ENCODE measurements around the gene SIGLEC10.

SIGLEC10 gene

GRCh38 chr19:51365965-51366388 is 51.5 kb downstream of the SIGLEC10 start, which contains the start of gene ETFB:
Gene ETFB (minus strand): TSS chr19:51366388. CDS start chr19:51366326, 62 bp downstream.
- DNase-seq, result no peak

DNA sequence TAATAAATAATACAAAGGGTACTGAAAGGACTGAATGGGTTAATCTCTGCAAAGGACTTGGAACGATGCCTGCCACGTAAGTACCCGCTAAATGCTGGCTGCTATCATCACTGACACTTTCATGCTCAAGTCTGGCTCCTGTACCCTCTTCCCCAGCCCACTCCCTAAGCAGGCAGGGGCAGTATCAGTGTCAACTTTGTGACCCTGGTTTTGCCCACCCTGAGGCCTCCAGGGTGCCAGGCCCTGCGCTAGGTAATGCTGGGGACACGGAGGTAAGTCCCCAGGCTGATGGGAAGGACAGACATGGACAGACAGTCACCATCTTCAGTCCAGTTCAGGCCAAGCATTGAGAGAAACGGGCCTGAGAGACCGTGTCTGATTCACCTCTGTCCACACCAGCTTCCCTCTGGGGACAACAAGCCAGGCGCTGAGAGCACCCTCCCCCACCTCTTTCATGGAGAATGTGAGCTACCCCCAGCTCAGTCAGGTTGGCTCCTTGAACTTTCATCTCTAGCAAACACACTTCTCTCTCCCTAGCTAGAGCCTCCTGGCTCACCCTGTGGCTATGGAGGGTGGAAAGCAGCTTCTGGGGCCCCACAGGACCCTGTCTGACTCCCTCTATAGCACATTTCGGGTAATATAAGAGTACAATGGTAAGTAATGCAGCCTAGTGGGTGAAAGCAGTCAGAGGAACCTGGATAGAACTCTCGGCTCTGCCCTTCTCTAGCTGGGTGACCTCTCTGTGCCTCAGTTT is 52.1 kb downstream of the SIGLEC10 start:
- DNase-seq, result peak; percentile 65

DNA sequence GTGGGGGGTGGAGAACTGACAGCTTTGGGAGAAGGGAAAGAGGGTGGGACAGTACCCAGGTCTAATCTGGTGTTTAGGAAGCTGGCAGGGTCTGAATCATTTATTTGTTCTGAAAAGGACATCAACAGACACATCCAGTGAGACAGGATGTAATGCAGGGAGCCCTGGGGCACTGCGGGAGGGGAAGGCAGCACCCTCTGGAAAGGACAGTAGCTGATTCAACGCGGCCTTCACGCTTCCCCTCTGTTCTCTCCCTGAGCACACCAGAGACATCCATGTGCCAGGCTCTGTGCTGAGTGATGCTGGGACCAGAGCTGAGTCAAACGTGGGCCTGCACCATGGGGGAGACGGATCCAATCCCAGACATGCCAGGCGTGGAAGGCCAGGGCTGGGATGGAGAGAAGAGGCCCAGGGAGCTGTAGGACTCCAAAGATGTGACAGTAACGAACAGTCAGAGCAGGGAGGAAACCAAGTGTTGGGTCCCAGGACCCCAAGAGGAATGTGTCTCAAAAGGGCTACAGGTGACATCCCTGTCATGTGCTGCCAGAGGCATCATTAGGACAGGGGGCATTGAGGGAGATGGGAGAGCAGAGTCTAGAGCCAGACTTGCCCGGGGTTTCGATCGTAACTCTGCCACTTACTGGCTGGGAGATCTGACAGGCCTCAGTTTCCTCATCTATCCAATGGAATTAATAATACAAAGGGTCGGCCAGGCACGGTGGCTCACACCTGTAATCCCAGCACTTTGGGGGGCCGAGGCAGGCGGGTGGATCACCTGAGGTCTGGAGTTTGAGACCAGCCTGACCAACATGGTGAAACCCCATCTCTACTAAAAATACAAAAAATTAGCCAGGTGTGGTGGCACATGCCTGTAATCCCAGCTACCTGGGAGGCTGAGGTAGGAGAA is 53.0 kb downstream of the SIGLEC10 start:
- no peak for DNase-seq

DNA sequence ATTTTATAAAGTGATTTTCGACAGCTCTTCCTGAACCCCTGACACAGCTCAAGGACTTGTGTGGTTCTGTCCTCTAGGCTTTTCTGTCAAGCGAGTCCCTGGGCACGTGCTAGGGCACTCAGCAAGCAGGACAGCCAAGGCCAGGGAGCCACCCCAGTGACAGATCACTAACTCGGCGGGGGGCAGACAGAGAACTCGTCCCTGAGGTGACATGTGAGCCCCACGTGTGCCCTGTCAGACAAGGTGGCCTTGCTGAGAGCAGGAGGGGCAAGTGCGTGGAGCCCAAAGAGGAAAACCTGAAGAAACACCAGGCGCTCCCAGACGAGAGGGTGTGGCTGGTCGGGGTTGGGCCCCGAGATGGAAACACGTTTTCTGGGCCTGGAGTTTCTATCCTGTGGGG is 56.2 kb downstream of the SIGLEC10 start:
- DNase-seq, result no peak

All from hematopoietic multipotent progenitor cell treated with erythropoietin and hydrocortisone succinate and interleukin-3 and kit ligand, for 4 days (in vitro differentiated cells).